Sciatic nerve (tissue), 2 donors: ENCODE measurements around the gene CBFA2T3. TPM values are rescaled to one million over a fixed set of nuclear protein-coding genes. Genes with fewer than 3 reads are reported as not detected.

Experiments
- ATAC-seq: fragments of 200-7000 bp; cut with Tn5 transposase; one replicate; pipeline ENCODE4 v1.9.1; 2020; ENCODE audit warnings: mild to moderate bottlenecking, moderate library complexity
- DNase-seq: peaks from one replicate; pipeline ENCODE4 v3.0.0-alpha.2; 2020; ENCODE audit warnings: low spot score
- intact Hi-C: fragments of 100-400 bp; cut with DNase I; formaldehyde crosslinking; loops from one replicate; pipeline ENCODE4 v1.14.2; 2022
- total RNA-seq: library from RNA; stranded (reverse); fragmentation: NEBNext Ultra II Directional; extraction: Animal tissue kit (Norgen Biotek cat#: 25700); gene quantifications from one replicate; pipeline ENCODE4 v1.2.1, GENCODE V29; 2021
- donor health status: DM: no; HTN: no; CAD: no.
- donor health status: DM: no; HTN: no; CAD: no.

The CBFA2T3 gene
- total RNA-seq, 1 donor from 2014 or later: 8.2 TPM

- no peak for DNase-seq
- intact Hi-C loops: no loop called here
- no peak for ATAC-seq
Observed at GRCh38 chr16:89001117-89002027, 24.4 kb upstream of the CBFA2T3 start.

GRCh38 chr16:89000207-89000959 is 23.4 kb upstream of the CBFA2T3 start:
- no peak for ATAC-seq
- no peak for DNase-seq
- intact Hi-C loops: no loop called here

DNA sequence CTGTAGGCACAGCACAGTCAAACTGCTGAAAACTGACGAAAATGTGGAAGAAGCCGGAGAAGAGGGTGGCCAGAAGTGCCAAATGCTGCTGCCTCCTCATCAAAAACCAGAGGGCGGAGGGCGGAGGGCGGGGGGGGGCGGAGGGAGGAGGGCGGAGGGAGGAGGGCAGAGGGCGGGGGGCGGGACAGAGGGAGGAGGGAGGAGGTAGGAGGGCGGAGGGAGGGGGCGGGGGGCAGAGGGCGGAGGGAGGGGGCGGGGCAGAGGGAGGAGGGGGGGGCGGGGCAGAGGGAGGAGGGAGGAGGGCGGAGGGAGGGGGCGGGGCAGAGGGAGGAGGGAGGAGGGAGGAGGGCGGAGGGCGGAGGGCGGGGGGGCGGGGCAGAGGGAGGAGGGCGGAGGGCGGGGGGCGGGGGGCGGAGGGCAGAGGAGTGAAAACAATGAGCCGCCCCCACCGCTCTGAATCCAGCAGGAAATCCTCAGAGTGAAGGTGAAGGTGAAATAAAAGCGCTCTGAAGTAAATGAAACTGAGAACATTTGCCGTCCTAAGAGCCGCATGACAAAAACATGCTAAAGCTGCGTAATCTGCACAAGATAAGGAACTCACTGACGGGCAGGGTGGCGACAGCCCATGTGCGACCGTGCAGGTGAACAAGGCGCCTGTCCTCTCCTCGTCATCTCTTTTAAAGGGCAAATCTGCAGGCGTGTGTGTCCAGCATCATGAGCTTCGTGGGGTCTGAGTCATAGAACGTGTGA is 22.6 kb upstream of the CBFA2T3 start:
- DNase-seq (no peak), ATAC-seq (no peak)
- intact Hi-C loops: no loop called here

DNA sequence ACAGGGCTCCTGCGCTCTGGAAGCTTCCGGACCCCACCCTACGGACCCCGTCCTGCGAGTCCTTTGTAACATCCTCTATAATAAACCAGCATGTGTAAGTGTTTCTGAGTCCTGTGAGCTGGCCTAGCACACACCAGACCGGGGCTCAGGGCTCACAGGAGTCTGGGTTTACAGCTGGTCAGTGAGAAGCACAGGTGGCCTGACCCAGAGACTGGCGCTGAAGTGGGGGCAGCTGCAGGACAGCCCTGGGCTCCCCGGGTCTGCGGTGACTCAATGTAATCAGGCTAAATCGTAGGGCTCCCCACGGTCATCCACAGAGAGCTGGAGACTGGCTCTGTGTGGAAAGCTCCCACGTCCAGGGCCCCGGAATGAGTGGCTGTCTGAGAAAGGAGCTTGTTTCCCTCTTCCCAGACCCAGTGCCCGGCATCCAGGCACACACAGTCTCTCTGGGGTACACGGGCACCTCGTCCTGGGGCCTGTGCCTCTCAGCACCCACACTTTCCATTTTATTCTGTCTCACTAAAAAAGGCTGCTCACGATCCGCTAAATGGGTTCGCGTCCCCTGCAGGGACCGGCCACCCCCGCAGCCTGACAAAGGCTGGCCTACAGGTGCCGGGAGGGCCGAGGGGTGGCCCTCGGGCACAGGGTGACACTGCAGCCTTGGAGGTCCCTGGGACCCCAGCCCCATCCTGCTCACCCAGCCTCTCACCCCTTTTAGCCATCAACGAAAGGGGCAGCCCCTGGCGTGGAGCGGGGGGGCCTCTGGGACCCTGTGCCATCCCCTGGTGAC is 18.9 kb upstream of the CBFA2T3 start:
- ATAC-seq: no peak
- intact Hi-C loops: no loop called here
- DNase-seq: no peak

- DNase-seq: no peak
- no peak for ATAC-seq
- intact Hi-C loops: no loop called here
Observed at GRCh38 chr16:88995194-88995593, 18.2 kb upstream of the CBFA2T3 start.

- no peak for ATAC-seq
- DNase-seq: no peak
- intact Hi-C loops: no loop called here
Observed at GRCh38 chr16:88994695-88995094, 17.7 kb upstream of the CBFA2T3 start.

- intact Hi-C loops: no loop called here
- ATAC-seq (no peak), DNase-seq (no peak)
Observed at GRCh38 chr16:88993946-88994600, 17.1 kb upstream of the CBFA2T3 start.

- intact Hi-C loops: no loop called here
- ATAC-seq: peak; percentile 20
Observed at GRCh38 chr16:88993166-88993761, 16.3 kb upstream of the CBFA2T3 start.

DNA sequence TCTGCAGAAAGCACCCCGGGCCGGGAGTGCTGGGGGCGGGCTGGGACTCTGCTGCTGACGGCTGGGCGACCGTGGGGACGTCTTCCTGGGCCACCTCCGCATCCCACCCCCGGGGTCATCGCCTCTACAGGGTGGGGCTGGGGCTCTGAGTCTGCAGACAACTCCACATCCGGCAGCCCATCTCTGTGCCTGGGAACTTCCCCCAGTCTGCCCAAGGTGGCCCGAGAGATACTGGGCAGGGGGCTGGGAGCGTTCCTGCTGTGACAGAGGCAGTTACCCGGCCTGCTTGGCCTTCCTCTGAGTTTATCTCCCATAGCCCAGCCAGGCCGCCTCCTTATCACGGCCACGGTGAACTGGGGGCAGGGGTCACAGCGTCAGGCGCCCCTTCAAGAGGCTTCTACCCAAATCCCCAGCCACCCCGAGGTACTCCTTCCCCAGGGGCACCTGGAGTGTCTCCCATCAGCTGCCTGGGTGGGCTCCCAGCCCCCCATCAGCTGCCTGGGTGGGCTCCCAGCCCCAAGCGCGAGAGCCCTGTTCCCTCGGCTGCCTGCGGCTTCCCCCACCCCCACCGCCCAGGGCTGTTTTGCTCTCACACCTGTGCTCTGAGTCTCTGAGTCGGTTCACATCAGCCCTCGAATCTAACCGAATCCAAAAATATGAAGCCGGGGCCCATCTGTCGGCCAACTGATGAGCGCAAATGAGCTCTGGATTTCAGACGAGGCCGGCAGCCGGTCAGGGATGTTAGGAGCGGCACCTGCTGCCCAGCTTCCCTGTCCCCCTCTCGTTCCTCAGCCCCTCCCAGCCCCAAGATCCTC is 15.6 kb upstream of the CBFA2T3 start:
- DNase-seq: no peak
- ATAC-seq: no peak
- intact Hi-C loops: no loop called here

More at GRCh38 chr16:88993166-88993761, 16.3 kb upstream of the CBFA2T3 start:
- no peak for DNase-seq

GRCh38 chr16:88991813-88992350 is 14.9 kb upstream of the CBFA2T3 start:
- DNase-seq (no peak), ATAC-seq (no peak)
- intact Hi-C loops: no loop called here

GRCh38 chr16:88989852-88990547 is 13.0 kb upstream of the CBFA2T3 start:
- ATAC-seq: no peak
- intact Hi-C loops: no loop called here
- no peak for DNase-seq

DNA sequence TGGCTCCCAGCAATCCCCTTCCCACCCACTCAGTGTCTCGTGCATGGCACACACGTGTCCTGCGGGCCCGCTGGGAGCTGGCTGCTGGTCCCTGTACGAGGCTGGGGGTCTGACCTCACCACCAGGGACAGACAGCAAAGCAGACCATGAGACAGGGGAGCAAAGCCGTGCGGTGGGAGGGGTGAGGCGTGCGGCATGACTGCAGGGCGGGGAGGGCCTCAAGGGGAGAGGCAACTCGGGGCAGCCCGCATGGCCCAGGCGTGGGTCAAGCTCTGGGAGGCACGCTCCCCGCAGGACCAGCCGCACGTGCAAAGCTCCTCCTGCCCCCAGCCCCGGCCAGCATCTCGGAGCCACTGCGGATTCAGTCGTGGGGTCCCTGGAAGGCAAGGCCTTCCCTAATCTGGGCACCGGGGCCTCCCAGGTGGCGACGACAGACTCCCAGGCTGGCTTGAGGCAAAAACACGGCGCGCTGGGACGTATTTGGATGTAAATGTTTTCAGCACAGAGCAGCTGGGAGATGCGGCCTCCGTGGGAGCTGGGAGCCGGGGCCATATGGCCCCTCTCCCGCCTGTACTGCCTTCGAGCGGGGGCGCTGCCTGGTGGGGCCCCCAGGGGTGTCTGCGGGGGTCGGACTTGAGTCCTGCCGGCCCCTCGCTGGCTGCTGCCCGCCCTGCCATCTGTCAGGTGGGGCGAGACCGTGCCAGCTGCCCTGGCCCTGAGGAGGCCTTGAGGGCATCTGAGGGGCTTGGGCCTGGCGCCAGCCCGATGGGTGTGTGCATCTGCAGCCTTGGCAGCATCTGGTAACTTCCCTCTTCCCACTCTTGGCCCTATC is 12.2 kb upstream of the CBFA2T3 start:
- DNase-seq (no peak), ATAC-seq (no peak)
- intact Hi-C loops: no loop called here

GRCh38 chr16:88985521-88985920 is 8.5 kb upstream of the CBFA2T3 start:
- DNase-seq (no peak), ATAC-seq (no peak)

GRCh38 chr16:88983771-88984687 is 7.0 kb upstream of the CBFA2T3 start:
- DNase-seq (no peak), ATAC-seq (no peak)
- intact Hi-C loops: no loop called here

More at GRCh38 chr16:88985521-88985920, 8.5 kb upstream of the CBFA2T3 start:
- intact Hi-C loops: no loop called here
